Kidney (tissue), 14 donors: ENCODE data around the gene KREMEN2. TPM values are rescaled to one million over a fixed set of nuclear protein-coding genes. Genes with fewer than 3 reads are reported as not detected.

Experiments used
- DNase-seq, 5 donors: peaks; one replicate each; pipeline ENCODE4 v3.0.0-alpha.2; 2013 to 2020
- FAIRE-seq: peaks from 2 replicates; lab custom pipeline; 2012; peaks lifted over from hg19 to GRCh38; lab: Jason Lieb, UNC
- H3K27ac ChIP-seq, 2 donors: one replicate each; pipeline ENCODE4 v1.7.0; 2013; ENCODE audit warnings: low read depth in 2 of 2, low read length in 2 of 2, inconsistent platforms in 1 of 2
- H3K27me3 ChIP-seq: one replicate; pipeline ENCODE4 v1.7.1; 2013; ENCODE audit warnings: low read length, inconsistent platforms; ENCODE audit not compliant: control insufficient read depth, insufficient read depth
- H3K36me3 ChIP-seq, 3 donors: one replicate each; pipeline versions ENCODE4 v1.7.0 to v1.7.1; 2013; ENCODE audit warnings: low read length in 3 of 3, control low read depth in 1 of 3, inconsistent platforms in 1 of 3; ENCODE audit not compliant: insufficient read depth in 3 of 3, control insufficient read depth in 2 of 3
- H3K4me1 ChIP-seq, 3 donors: one replicate each; pipeline versions ENCODE4 v1.7.0 to v1.7.1; 2013; ENCODE audit warnings: low read length in 3 of 3, inconsistent platforms in 1 of 3, low read depth in 1 of 3; ENCODE audit not compliant: control insufficient read depth in 2 of 3, insufficient read depth in 2 of 3
- H3K4me3 ChIP-seq, 3 donors: one replicate each; pipeline versions ENCODE4 v1.7.0 to v1.8.1; 2013; ENCODE audit warnings: low read length in 3 of 3, control low read depth in 1 of 3, inconsistent platforms in 1 of 3
- H3K9ac ChIP-seq, 3 donors: one replicate each; pipeline versions ENCODE4 v1.7.0 to v1.7.1; 2013; ENCODE audit warnings: low read length in 3 of 3, control low read depth in 1 of 3, inconsistent platforms in 1 of 3
- H3K9me3 ChIP-seq, 3 donors: one replicate each; pipeline versions ENCODE4 v1.7.0 to v1.7.1; 2013; ENCODE audit warnings: low read length in 3 of 3, control low read depth in 1 of 3, inconsistent platforms in 1 of 3; ENCODE audit not compliant: control insufficient read depth in 2 of 3, insufficient read depth in 1 of 3
- CTCF ChIP-seq: IDR thresholded peaks from 3 replicates; pipeline ENCODE4 v1.5.1; 2012; ENCODE audit warnings: mild to moderate bottlenecking, moderate library complexity, borderline replicate concordance; ENCODE audit not compliant: insufficient read depth; ENCODE audit errors: extremely low read depth
- intact Hi-C: fragments of 100-400 bp; cut with DNase I; formaldehyde crosslinking; loops from one replicate; pipeline ENCODE4 v1.11.1; 2022
- polyA plus RNA-seq: library from polyadenylated mRNA; stranded (reverse); fragments of 350-450 nt; fragmentation: Illumina TruSeq; extraction: RNeasy Lipid Tissue Mini Kit (QIAGEN cat#74804); gene quantifications from one replicate; pipeline ENCODE4 v1.2.3, GENCODE V29; 2014; ENCODE audit warnings: low read depth, low replicate concordance; ENCODE audit not compliant: insufficient read depth
- total RNA-seq: library from RNA; stranded (reverse); fragmentation: NEBNext Ultra II Directional; extraction: Animal tissue kit (Norgen Biotek cat#: 25700); gene quantifications from one replicate; pipeline ENCODE4 v1.2.1, GENCODE V29; 2021
- donor health status: control.
- donor health status: control.
- donor health status: control.
- donor health status: control.
- donor health status: control.
- donor health status: DM: yes; HTN: yes; CAD: no.
- donor health status: Normal renal cell carcinoma (clear cell type).

KREMEN2 gene
- total and polyA plus RNA-seq, 2 donors from 2014 or later: not detected

GRCh38 chr16:3003582-3004270 is 39.7 kb downstream of the KREMEN2 start:
- peak; percentile 87 for FAIRE-seq

GRCh38 chr16:3004319-3004718 is 40.2 kb downstream of the KREMEN2 start:
- Histone ChIP-seq H3K4me1 (peaks cover 0 to 3% (median 0%) of the 10 kb centered on the region in 3 donors), H3K9me3 (no peaks in the 10 kb centered on the region), H3K4me3 (no peak overlapping the region), H3K27ac (no peak overlapping the region), H3K27me3 (peaks cover 2% of the 10 kb centered on the region), H3K9ac (no peak overlapping the region), H3K36me3 (no peaks in the 10 kb centered on the region)
- TF ChIP-seq CTCF: no peak
- DNase-seq: no peak
- no peak for FAIRE-seq
- intact Hi-C loops: no loop called here

More at GRCh38 chr16:3003582-3004270, 39.7 kb downstream of the KREMEN2 start:
- H3K9me3 ChIP-seq: no peaks in the 10 kb centered on the region
- peaks cover 2% of the 10 kb centered on the region for H3K27me3 ChIP-seq
- no peaks in the 10 kb centered on the region for H3K36me3 ChIP-seq
- DNase-seq: peak; percentile 98 to 99 (median 99)
- intact Hi-C loops: no loop called here
- TF ChIP-seq CTCF: peak; percentile 81
- H3K4me1 ChIP-seq: peaks cover 0 to 3% (median 0%) of the 10 kb centered on the region in 3 donors
- H3K9ac ChIP-seq: no peak overlapping the region
- no peak overlapping the region for H3K27ac ChIP-seq
- no peak overlapping the region for H3K4me3 ChIP-seq

DNA sequence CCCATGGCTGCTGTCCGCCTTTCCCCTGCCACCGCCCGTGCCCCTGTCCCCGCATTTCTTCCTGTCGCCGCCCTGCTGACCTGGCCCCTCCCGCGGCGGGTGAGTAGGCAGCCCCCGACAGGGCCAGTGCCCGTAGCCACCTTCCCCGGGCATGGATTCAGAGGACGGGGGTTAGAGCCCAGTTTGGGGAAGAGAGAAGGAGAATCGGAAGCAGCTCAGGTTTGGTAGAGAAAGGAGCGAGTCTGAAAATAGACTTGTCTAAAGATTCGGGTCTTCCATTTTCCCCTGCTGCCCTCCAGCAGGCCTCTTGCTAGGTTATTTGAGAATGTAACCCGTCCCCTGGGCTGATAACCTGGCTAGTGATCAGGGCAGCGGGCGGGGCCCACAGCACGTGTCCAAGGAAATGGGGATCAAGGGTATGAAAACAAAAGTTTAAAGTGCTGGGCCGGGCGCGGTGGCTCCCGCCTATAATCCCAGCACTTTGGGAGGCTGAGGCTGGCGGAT is 40.8 kb downstream of the KREMEN2 start:
- Histone ChIP-seq H3K9ac (peak overlapping the region in 1 of 3 donors; percentile 58), H3K9me3 (no peaks in the 10 kb centered on the region), H3K4me1 (peaks cover 0 to 3% (median 0%) of the 10 kb centered on the region in 3 donors), H3K36me3 (no peaks in the 10 kb centered on the region), H3K27me3 (peaks cover 2% of the 10 kb centered on the region), H3K27ac (no peak overlapping the region), H3K4me3 (peak overlapping the region in 1 of 3 donors; percentile 48)
- no peak for TF ChIP-seq CTCF
- DNase-seq: peak in 2 of 5 donors; percentile 26 to 43
- FAIRE-seq: no peak
- intact Hi-C loops: no loop called here
